Hepatocyte (in vitro differentiated cells): ENCODE measurements around the gene SLC30A3. TPM values are rescaled to one million over a fixed set of nuclear protein-coding genes. Genes with fewer than 3 reads are reported as not detected.
A peak's percentile ranks its signal among the peaks of the same experiment; 100 is the strongest.

ENCODE experiments used
- DNase-seq: peaks from one replicate; pipeline ENCODE4 v3.0.0-alpha.2; 2016; ENCODE audit warnings: low spot score
- H2AFZ ChIP-seq: fragments of 200-600 bp; sonication (generic); 2 replicates; pipeline ENCODE4 v1.6.0; 2016; ENCODE audit warnings: antibody characterized with exemption, mild to moderate bottlenecking
- H3K27ac ChIP-seq: fragments of 200-600 bp; sonication (generic); 2 replicates; pipeline ENCODE4 v1.5.1; 2016; ENCODE audit warnings: mild to moderate bottlenecking
- H3K27me3 ChIP-seq: fragments of 200-600 bp; sonication (generic); 2 replicates; pipeline ENCODE4 v1.6.1; 2016
- H3K36me3 ChIP-seq: fragments of 200-600 bp; sonication (generic); replicated peaks from 2 replicates; pipeline ENCODE4 v1.5.1; 2016; ENCODE audit warnings: low read depth; ENCODE audit not compliant: insufficient read depth
- H3K4me1 ChIP-seq: fragments of 200-600 bp; sonication (generic); 2 replicates; pipeline ENCODE4 v1.5.1; 2016; ENCODE audit warnings: mild to moderate bottlenecking, moderate library complexity; ENCODE audit not compliant: insufficient read depth
- H3K4me2 ChIP-seq: fragments of 200-600 bp; sonication (generic); 2 replicates; pipeline ENCODE4 v1.6.0; 2016
- H3K4me3 ChIP-seq: fragments of 200-600 bp; sonication (generic); 2 replicates; pipeline ENCODE4 v1.5.1; 2016; ENCODE audit warnings: mild to moderate bottlenecking
- H3K79me2 ChIP-seq: fragments of 200-600 bp; sonication (generic); 2 replicates; pipeline ENCODE4 v1.6.0; 2017; ENCODE audit warnings: mild to moderate bottlenecking
- H3K9me2 ChIP-seq: fragments of 200-600 bp; sonication (generic); replicated peaks from 2 replicates; pipeline ENCODE4 v1.6.0; 2017; ENCODE audit warnings: mild to moderate bottlenecking; ENCODE audit not compliant: insufficient read depth
- H3K9me3 ChIP-seq: fragments of 200-600 bp; sonication (generic); 2 replicates; pipeline ENCODE4 v1.5.1; 2016; ENCODE audit warnings: low read depth, mild to moderate bottlenecking
- H4K20me1 ChIP-seq: fragments of 200-600 bp; sonication (generic); 2 replicates; pipeline ENCODE4 v1.6.0; 2016; ENCODE audit warnings: mild to moderate bottlenecking; ENCODE audit not compliant: insufficient read depth, poor library complexity, severe bottlenecking
- CTCF ChIP-seq: fragments of 200-600 bp; sonication (generic); IDR thresholded peaks from 2 replicates; pipeline ENCODE4 v1.5.1; 2016; ENCODE audit warnings: antibody characterized with exemption, mild to moderate bottlenecking; ENCODE audit not compliant: poor library complexity
- EZH2 ChIP-seq: fragments of 200-600 bp; sonication (generic); IDR thresholded peaks from 2 replicates; pipeline ENCODE4 v1.6.1; 2016; ENCODE audit warnings: antibody characterized with exemption, mild to moderate bottlenecking, borderline replicate concordance
- EZH2phosphoT487 ChIP-seq: fragments of 200-600 bp; sonication (generic); IDR thresholded peaks from one replicate; pipeline ENCODE4 v1.6.1; 2018; ENCODE audit warnings: antibody characterized with exemption, mild to moderate bottlenecking, low read depth, moderate library complexity; ENCODE audit not compliant: unreplicated experiment, severe bottlenecking
- WGBS: methylation state at CpG from one replicate; pipeline ENCODE4 v1.1.6; 2016; ENCODE audit warnings: low lambda C conversion rate; ENCODE audit errors: missing lambda C conversion rate; 5-methylcytosine and 5-hydroxymethylcytosine counted together
- polyA plus RNA-seq: library from polyadenylated mRNA; unstranded; fragments of >200 nt; fragmentation: Nextera tagmentation; extraction: Ambion mirVana; gene quantifications from 2 replicates; pipeline ENCODE4 v1.2.1, GENCODE V29; 2016
- total RNA-seq: library from RNA; depleted of rRNA; stranded (reverse); fragments of >200 nt; gene quantifications from 2 replicates; pipeline ENCODE4 v1.2.3, GENCODE V29; 2014

SLC30A3 gene
- total and polyA plus RNA-seq, 2 experiments from 2014 or later = 0.20 TPM; not detected in 1

- no peaks in the 10 kb centered on the region for H3K36me3 ChIP-seq
- peaks cover 31% of the 10 kb centered on the region for H3K4me1 ChIP-seq
- peak overlapping the region; percentile 92 for H3K4me2 ChIP-seq
- no peaks in the 10 kb centered on the region for H3K9me3 ChIP-seq
- TF ChIP-seq EZH2 = no peak
- TF ChIP-seq EZH2phosphoT487 = no peak
- H3K79me2 ChIP-seq = peaks cover 23% of the 10 kb centered on the region
- whole genome bisulfite sequencing = 2% methylated on average over 24 of the region's 48 CpGs
- H3K27me3 ChIP-seq = no peaks in the 10 kb centered on the region
- H3K27ac ChIP-seq = peak overlapping the region; percentile 100
- no peaks in the 10 kb centered on the region for H4K20me1 ChIP-seq
- peak overlapping the region; percentile 88 for H2AFZ ChIP-seq
- no peak for DNase-seq
- no peaks in the 10 kb centered on the region for H3K9me2 ChIP-seq
- H3K4me3 ChIP-seq = peak overlapping the region; percentile 78
These were observed 51.5 kb downstream of the SLC30A3 start for GRCh38 chr2:27211241-27211942.

GRCh38 chr2:27209621-27210401, 53.0 kb downstream of the SLC30A3 start:
- Histone ChIP-seq H2AFZ (no peak overlapping the region), H4K20me1 (no peaks in the 10 kb centered on the region), H3K4me3 (no peak overlapping the region), H3K4me1 (peaks cover 31% of the 10 kb centered on the region), H3K79me2 (peaks cover 18% of the 10 kb centered on the region), H3K27me3 (no peaks in the 10 kb centered on the region), H3K36me3 (no peaks in the 10 kb centered on the region), H3K9me3 (no peaks in the 10 kb centered on the region), H3K4me2 (peak overlapping the region; percentile 92), H3K9me2 (no peaks in the 10 kb centered on the region), H3K27ac (peak overlapping the region; percentile 29)
- peak; percentile 63 for DNase-seq
- WGBS = 72% methylated on average over 6 of the region's 6 CpGs
- TF ChIP-seq EZH2 (no peak), CTCF (no peak), EZH2phosphoT487 (no peak)

GRCh38 chr2:27208486-27209050, 54.3 kb downstream of the SLC30A3 start:
- H3K4me3 ChIP-seq = no peak overlapping the region
- no peaks in the 10 kb centered on the region for H4K20me1 ChIP-seq
- peak overlapping the region; percentile 92 for H3K4me2 ChIP-seq
- DNase-seq = no peak
- peak overlapping the region; percentile 29 for H3K27ac ChIP-seq
- H3K36me3 ChIP-seq = no peaks in the 10 kb centered on the region
- no peaks in the 10 kb centered on the region for H3K27me3 ChIP-seq
- H3K79me2 ChIP-seq = peaks cover 7% of the 10 kb centered on the region
- no peaks in the 10 kb centered on the region for H3K9me3 ChIP-seq
- H3K4me1 ChIP-seq = peaks cover 29% of the 10 kb centered on the region
- H3K9me2 ChIP-seq = no peaks in the 10 kb centered on the region
- H2AFZ ChIP-seq = no peak overlapping the region
- no peak for TF ChIP-seq EZH2
- TF ChIP-seq CTCF = no peak
- TF ChIP-seq EZH2phosphoT487 = no peak
- WGBS = 77% methylated on average over 4 of the region's 4 CpGs

- no peaks in the 10 kb centered on the region for H4K20me1 ChIP-seq
- no peaks in the 10 kb centered on the region for H3K79me2 ChIP-seq
- H3K36me3 ChIP-seq = no peaks in the 10 kb centered on the region
- peaks cover 22% of the 10 kb centered on the region for H3K4me1 ChIP-seq
- 95% methylated on average over 6 of the region's 6 CpGs for WGBS
- DNase-seq = no peak
- H3K27ac ChIP-seq = no peak overlapping the region
- H3K9me3 ChIP-seq = no peaks in the 10 kb centered on the region
- no peak overlapping the region for H3K4me2 ChIP-seq
- H3K9me2 ChIP-seq = no peaks in the 10 kb centered on the region
- no peak overlapping the region for H3K4me3 ChIP-seq
- no peak overlapping the region for H2AFZ ChIP-seq
- no peaks in the 10 kb centered on the region for H3K27me3 ChIP-seq
- TF ChIP-seq EZH2phosphoT487 (no peak), EZH2 (no peak), CTCF (no peak)
These were observed 56.5 kb downstream of the SLC30A3 start for GRCh38 chr2:27206346-27206745.
